ENCODE results near the gene S100A2. TPM values are rescaled to one million over a fixed set of nuclear protein-coding genes. Genes with fewer than 3 reads are reported as not detected.
"Not testable (repeated sequence)": the region's sequence is repeated elsewhere in the genome, so short reads cannot be mapped to it uniquely, and the experiment has no call there.

S100A2 gene
- total and polyA plus RNA-seq, 4 donors = 0.40 to 1.2 (median 0.81) TPM; not detected in 1

DNA sequence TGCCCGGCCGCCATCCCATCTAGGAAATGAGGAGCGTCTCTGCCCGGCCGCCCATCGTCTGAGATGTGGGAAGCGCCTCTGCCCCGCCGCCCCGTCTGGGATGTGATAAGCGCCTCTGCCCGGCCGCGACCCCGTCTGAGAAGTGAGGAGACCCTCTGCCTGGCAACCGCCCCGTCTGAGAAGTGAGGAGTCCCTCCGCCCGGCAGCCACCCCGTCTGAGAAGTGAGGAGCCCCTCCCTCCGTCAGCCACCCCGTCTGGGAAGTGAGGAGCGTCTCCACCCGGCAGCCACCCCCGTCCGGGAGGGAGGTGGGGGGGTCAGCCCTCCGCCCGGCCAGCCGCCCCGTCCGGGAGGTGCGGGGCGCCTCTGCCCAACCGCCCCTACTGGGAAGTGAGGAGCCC, 17.2 kb upstream of the S100A2 start:
- not testable (repeated sequence) for DNase-seq (ENCODE audit: low read depth in 4 of 6, low spot score in 6 of 6); H3K27ac ChIP-seq (ENCODE audit: low read depth, low read length); H3K27me3 ChIP-seq (ENCODE audit: control insufficient read depth, insufficient read depth, low read length); H3K9me3 ChIP-seq (ENCODE audit: control insufficient read depth, insufficient read depth, low read length); H3K4me3 ChIP-seq (ENCODE audit: low read depth, low read length); H3K36me3 ChIP-seq (ENCODE audit: control insufficient read depth, insufficient read depth, low read length)
- whole genome bisulfite sequencing (ENCODE audit: insufficient coverage) = 100% methylated on average over 6 of the region's 34 CpGs
- peaks cover 13% of the 10 kb centered on the region for H3K4me1 ChIP-seq (ENCODE audit: control insufficient read depth, insufficient read depth, low read length)

- Histone ChIP-seq H3K4me1 (ENCODE audit: control insufficient read depth, insufficient read depth, low read length) (peaks cover 11% of the 10 kb centered on the region), H3K27ac (ENCODE audit: low read depth, low read length) (no peak overlapping the region), H3K4me3 (ENCODE audit: low read depth, low read length) (no peak overlapping the region), H3K27me3 (ENCODE audit: control insufficient read depth, insufficient read depth, low read length) (no peaks in the 10 kb centered on the region), H3K9me3 (ENCODE audit: control insufficient read depth, insufficient read depth, low read length) (no peaks in the 10 kb centered on the region), H3K36me3 (ENCODE audit: control insufficient read depth, insufficient read depth, low read length) (no peaks in the 10 kb centered on the region)
- no peak for DNase-seq (ENCODE audit: low read depth in 4 of 6, low spot score in 6 of 6)
- 79% methylated on average over 3 of the region's 3 CpGs for WGBS (ENCODE audit: insufficient coverage)
Observed at GRCh38 chr1:153578936-153579335, 13.3 kb upstream of the S100A2 start.

- H3K4me3 ChIP-seq (ENCODE audit: low read depth, low read length) = no peak overlapping the region
- H3K27me3 ChIP-seq (ENCODE audit: control insufficient read depth, insufficient read depth, low read length) = no peaks in the 10 kb centered on the region
- no peak for DNase-seq (ENCODE audit: low read depth in 4 of 6, low spot score in 6 of 6)
- no peak overlapping the region for H3K27ac ChIP-seq (ENCODE audit: low read depth, low read length)
- no peaks in the 10 kb centered on the region for H3K36me3 ChIP-seq (ENCODE audit: control insufficient read depth, insufficient read depth, low read length)
- peaks cover 11% of the 10 kb centered on the region for H3K4me1 ChIP-seq (ENCODE audit: control insufficient read depth, insufficient read depth, low read length)
- H3K9me3 ChIP-seq (ENCODE audit: control insufficient read depth, insufficient read depth, low read length) = no peaks in the 10 kb centered on the region
Observed at GRCh38 chr1:153578490-153578889, 12.8 kb upstream of the S100A2 start.

- Histone ChIP-seq H3K27me3 (ENCODE audit: control insufficient read depth, insufficient read depth, low read length) (no peaks in the 10 kb centered on the region), H3K4me3 (ENCODE audit: low read depth, low read length) (no peak overlapping the region), H3K4me1 (ENCODE audit: control insufficient read depth, insufficient read depth, low read length) (peaks cover 11% of the 10 kb centered on the region), H3K9me3 (ENCODE audit: control insufficient read depth, insufficient read depth, low read length) (no peaks in the 10 kb centered on the region), H3K36me3 (ENCODE audit: control insufficient read depth, insufficient read depth, low read length) (no peaks in the 10 kb centered on the region), H3K27ac (ENCODE audit: low read depth, low read length) (peak overlapping the region; percentile 57)
- peak in 1 of 6 donors; percentile 61 for DNase-seq (ENCODE audit: low read depth in 4 of 6, low spot score in 6 of 6)
- whole genome bisulfite sequencing (ENCODE audit: insufficient coverage) = 61% methylated on average over 9 of the region's 9 CpGs
Observed at GRCh38 chr1:153577624-153578051, 12.0 kb upstream of the S100A2 start.

DNA sequence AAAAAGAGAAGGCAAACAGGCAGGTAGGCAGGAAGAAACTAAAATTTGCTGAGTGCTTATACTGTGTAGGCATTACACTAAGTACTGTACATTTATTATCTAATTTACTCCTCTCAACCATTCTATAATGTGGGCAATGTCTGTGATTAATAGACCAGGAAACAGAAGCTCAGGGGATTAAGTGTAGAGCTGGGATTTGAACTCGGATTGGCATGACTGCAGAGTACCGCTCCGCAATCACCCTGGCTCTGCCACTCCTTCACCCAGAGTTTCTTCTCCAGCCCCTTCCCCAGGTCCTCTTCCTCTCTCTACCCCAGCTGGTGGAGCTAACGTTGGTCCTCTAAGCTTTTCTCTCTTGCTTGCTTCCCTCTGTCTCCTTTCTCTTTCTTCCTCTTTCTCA, 11.5 kb upstream of the S100A2 start:
- no peaks in the 10 kb centered on the region for H3K36me3 ChIP-seq (ENCODE audit: control insufficient read depth, insufficient read depth, low read length)
- no peak overlapping the region for H3K4me3 ChIP-seq (ENCODE audit: low read depth, low read length)
- no peak for DNase-seq (ENCODE audit: low read depth in 4 of 6, low spot score in 6 of 6)
- no peak overlapping the region for H3K27ac ChIP-seq (ENCODE audit: low read depth, low read length)
- 40% methylated on average over 1 of the region's 4 CpGs for WGBS (ENCODE audit: insufficient coverage)
- no peaks in the 10 kb centered on the region for H3K27me3 ChIP-seq (ENCODE audit: control insufficient read depth, insufficient read depth, low read length)
- no peaks in the 10 kb centered on the region for H3K9me3 ChIP-seq (ENCODE audit: control insufficient read depth, insufficient read depth, low read length)
- H3K4me1 ChIP-seq (ENCODE audit: control insufficient read depth, insufficient read depth, low read length) = peaks cover 13% of the 10 kb centered on the region

DNA sequence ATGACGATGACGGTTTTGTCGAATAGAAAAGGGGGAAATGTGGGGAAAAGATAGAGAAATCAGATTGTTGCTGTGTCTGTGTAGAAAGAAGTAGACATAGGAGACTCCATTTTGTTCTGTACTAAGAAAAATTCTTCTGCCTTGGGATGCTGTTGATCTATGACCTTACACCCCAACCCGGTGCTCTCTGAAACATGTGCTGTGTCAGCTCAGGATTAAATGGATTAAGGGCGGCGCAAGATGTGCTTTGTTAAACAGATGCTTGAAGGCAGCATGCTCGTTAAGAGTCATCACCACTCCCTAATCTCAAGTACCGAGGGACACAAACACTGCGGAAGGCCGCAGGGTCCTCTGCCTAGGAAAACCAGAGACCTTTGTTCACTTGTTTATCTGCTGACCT, 9.9 kb upstream of the S100A2 start:
- H3K4me1 ChIP-seq (ENCODE audit: control insufficient read depth, insufficient read depth, low read length) = peaks cover 17% of the 10 kb centered on the region
- H3K4me3 ChIP-seq (ENCODE audit: low read depth, low read length); H3K27me3 ChIP-seq (ENCODE audit: control insufficient read depth, insufficient read depth, low read length); H3K36me3 ChIP-seq (ENCODE audit: control insufficient read depth, insufficient read depth, low read length); H3K9me3 ChIP-seq (ENCODE audit: control insufficient read depth, insufficient read depth, low read length); H3K27ac ChIP-seq (ENCODE audit: low read depth, low read length); DNase-seq (ENCODE audit: low read depth in 4 of 6, low spot score in 6 of 6): not testable (repeated sequence)
- WGBS (ENCODE audit: insufficient coverage) = no CpG with 5 or more reads among the region's 10 CpGs

DNA sequence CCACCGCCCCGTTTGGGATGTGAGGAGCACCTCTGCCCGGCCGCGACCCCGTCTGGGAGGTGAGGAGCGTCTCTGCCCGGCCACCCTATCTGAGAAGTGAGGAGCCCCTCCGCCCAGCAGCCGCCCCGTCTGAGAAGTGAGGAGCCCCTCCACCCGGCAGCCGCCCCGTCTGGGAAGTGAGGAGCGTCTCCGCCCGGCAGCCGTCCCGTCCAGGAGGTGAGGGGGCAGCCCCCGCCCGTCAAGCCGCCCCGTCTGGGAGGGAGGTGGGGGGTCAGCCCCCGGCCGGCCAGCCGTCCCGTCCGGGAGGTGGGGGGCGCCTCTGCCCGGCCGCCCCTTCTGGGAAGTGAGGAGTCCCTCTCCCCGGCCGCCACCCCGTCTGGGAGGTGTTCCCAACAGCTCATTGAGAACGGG, 9.4 kb upstream of the S100A2 start:
- not testable (repeated sequence) for H3K9me3 ChIP-seq (ENCODE audit: control insufficient read depth, insufficient read depth, low read length); H3K4me3 ChIP-seq (ENCODE audit: low read depth, low read length); H3K36me3 ChIP-seq (ENCODE audit: control insufficient read depth, insufficient read depth, low read length); H3K27ac ChIP-seq (ENCODE audit: low read depth, low read length); DNase-seq (ENCODE audit: low read depth in 4 of 6, low spot score in 6 of 6); H3K27me3 ChIP-seq (ENCODE audit: control insufficient read depth, insufficient read depth, low read length)
- 93% methylated on average over 20 of the region's 35 CpGs for WGBS (ENCODE audit: insufficient coverage)
- H3K4me1 ChIP-seq (ENCODE audit: control insufficient read depth, insufficient read depth, low read length) = peaks cover 17% of the 10 kb centered on the region

GRCh38 chr1:153573351-153573750, 7.7 kb upstream of the S100A2 start:
- Histone ChIP-seq H3K27ac (ENCODE audit: low read depth, low read length) (no peak overlapping the region), H3K4me1 (ENCODE audit: control insufficient read depth, insufficient read depth, low read length) (peaks cover 23% of the 10 kb centered on the region), H3K9me3 (ENCODE audit: control insufficient read depth, insufficient read depth, low read length) (no peaks in the 10 kb centered on the region), H3K27me3 (ENCODE audit: control insufficient read depth, insufficient read depth, low read length) (no peaks in the 10 kb centered on the region), H3K36me3 (ENCODE audit: control insufficient read depth, insufficient read depth, low read length) (no peaks in the 10 kb centered on the region), H3K4me3 (ENCODE audit: low read depth, low read length) (no peak overlapping the region)
- WGBS (ENCODE audit: insufficient coverage) = no CpG with 5 or more reads among the region's 3 CpGs
- DNase-seq (ENCODE audit: low read depth in 4 of 6, low spot score in 6 of 6) = peak in 1 of 6 donors; percentile 24

- peaks cover 24% of the 10 kb centered on the region for H3K4me1 ChIP-seq (ENCODE audit: control insufficient read depth, insufficient read depth, low read length)
- no peaks in the 10 kb centered on the region for H3K27me3 ChIP-seq (ENCODE audit: control insufficient read depth, insufficient read depth, low read length)
- no peak overlapping the region for H3K4me3 ChIP-seq (ENCODE audit: low read depth, low read length)
- H3K27ac ChIP-seq (ENCODE audit: low read depth, low read length) = peak overlapping the region; percentile 25
- H3K9me3 ChIP-seq (ENCODE audit: control insufficient read depth, insufficient read depth, low read length) = no peaks in the 10 kb centered on the region
- WGBS (ENCODE audit: insufficient coverage) = no CpG with 5 or more reads among the region's 3 CpGs
- no peaks in the 10 kb centered on the region for H3K36me3 ChIP-seq (ENCODE audit: control insufficient read depth, insufficient read depth, low read length)
- DNase-seq (ENCODE audit: low read depth in 4 of 6, low spot score in 6 of 6) = peak in 4 of 6 donors; percentile 47 to 84 (median 62)
Observed at GRCh38 chr1:153572569-153573015, 6.9 kb upstream of the S100A2 start.

- 87% methylated on average over 4 of the region's 7 CpGs for WGBS (ENCODE audit: insufficient coverage)
- Histone ChIP-seq H3K4me3 (ENCODE audit: low read depth, low read length) (no peak overlapping the region), H3K9me3 (ENCODE audit: control insufficient read depth, insufficient read depth, low read length) (no peaks in the 10 kb centered on the region), H3K27ac (ENCODE audit: low read depth, low read length) (no peak overlapping the region), H3K27me3 (ENCODE audit: control insufficient read depth, insufficient read depth, low read length) (no peaks in the 10 kb centered on the region), H3K4me1 (ENCODE audit: control insufficient read depth, insufficient read depth, low read length) (peaks cover 26% of the 10 kb centered on the region), H3K36me3 (ENCODE audit: control insufficient read depth, insufficient read depth, low read length) (no peaks in the 10 kb centered on the region)
- no peak for DNase-seq (ENCODE audit: low read depth in 4 of 6, low spot score in 6 of 6)
Observed at GRCh38 chr1:153571706-153572105, 6.1 kb upstream of the S100A2 start.
